Measurements from ENCODE around the gene NKAIN2.

GRCh38 chr6:124073820-124074587 is 270.3 kb downstream of the NKAIN2 start:
- TF ChIP-seq CTCF (IDR thresholded peaks at IDR 0.05; ENCODE audit: insufficient read depth, low read length, poor library complexity, severe bottlenecking): no peak
- TF ChIP-seq EZH2phosphoT487 (conservative IDR thresholded peaks at IDR 0.05; ENCODE audit: low read length): no peak
